ENCODE data around the gene FCHO2. TPM values are rescaled to one million over a fixed set of nuclear protein-coding genes. Genes with fewer than 3 reads are reported as not detected.
"Not testable (repeated sequence)": the region's sequence is repeated elsewhere in the genome, so short reads cannot be mapped to it uniquely, and the experiment has no call there.

The FCHO2 gene
- total RNA-seq, 1 experiment from 2014 or later, result 5.8 TPM

DNA sequence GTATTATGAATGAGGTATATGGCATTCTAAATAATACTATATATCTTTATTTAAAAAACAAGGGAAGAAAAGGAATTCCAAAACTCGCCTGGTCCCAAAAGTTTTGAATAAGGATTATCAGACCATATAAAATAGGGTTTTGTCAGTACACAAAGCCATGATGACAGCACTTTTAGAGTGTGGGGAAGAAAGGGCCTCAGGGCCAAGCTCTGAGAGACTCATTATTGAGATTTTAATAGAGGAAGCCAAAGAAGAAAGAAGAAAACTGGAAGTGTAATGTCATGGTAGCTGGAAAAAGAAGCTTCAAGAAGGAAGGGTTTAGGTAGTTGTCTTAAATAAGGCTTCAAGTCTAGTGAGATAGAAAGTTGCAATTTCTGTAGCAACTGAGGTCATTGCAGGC is 53.0 kb downstream of the FCHO2 start:
- DNase-seq, result no peak
- Mint-ChIP-seq H3K4me3 (no peak overlapping the region), H3K27ac (peak overlapping the region in 2 of 3 experiments; percentile 19 to 26; a peak in 4 of 7 replicates), H3K36me3 (ENCODE audit: insufficient read depth in 1 of 3, low read depth in 3 of 3) (no peaks in the 10 kb centered on the region), H3K4me1 (peaks cover 15% of the 10 kb centered on the region in 2 experiments), H3K27me3 (ENCODE audit: low read depth) (no peaks in the 10 kb centered on the region), H3K9me3 (no peaks in the 10 kb centered on the region)
- Histone ChIP-seq H4K91ac (ENCODE audit: insufficient read length, low read depth, low read length) (no peak overlapping the region), H2BK15ac (ENCODE audit: low read depth, low read length) (no peak overlapping the region), H3K79me2 (ENCODE audit: insufficient read depth, low read length) (no peaks in the 10 kb centered on the region), H3K4me1 (ENCODE audit: insufficient read depth, low read length) (no peaks in the 10 kb centered on the region; the same call in 1 of the 2 replicates), H3T11ph (ENCODE audit: low read length) (peak overlapping the region; percentile 53), H3K79me1 (ENCODE audit: insufficient read depth, low read depth, low read length, poor library complexity, severe bottlenecking) (no peaks in the 10 kb centered on the region), H3K27me3 (ENCODE audit: insufficient read depth, low read length) (no peaks in the 10 kb centered on the region), H2BK20ac (ENCODE audit: low read depth, low read length, poor library complexity, severe bottlenecking) (no peak overlapping the region), H3K18ac (ENCODE audit: insufficient read length, low read depth, low read length) (no peak overlapping the region), H4K20me1 (ENCODE audit: control insufficient read depth, insufficient read depth, insufficient read length) (no peaks in the 10 kb centered on the region), H2BK12ac (ENCODE audit: insufficient read length, low read depth, low read length) (no peak overlapping the region), H3K27ac (ENCODE audit: insufficient read length, low read depth, low read length) (no peak overlapping the region), H3K9me3 (ENCODE audit: control insufficient read depth, low read depth, low read length) (no peaks in the 10 kb centered on the region), H3K56ac (ENCODE audit: insufficient read length, low read depth, low read length) (no peak overlapping the region), H3K4me2 (ENCODE audit: insufficient read depth, insufficient read length, low read length) (no peak overlapping the region), H3K9ac (ENCODE audit: extremely low read depth, insufficient read length, low read length) (no peak overlapping the region), H2AFZ (ENCODE audit: low read length) (no peak overlapping the region), H3K23me2 (ENCODE audit: insufficient read length, low read depth, low read length, poor library complexity, severe bottlenecking) (no peaks in the 10 kb centered on the region), H2AK5ac (ENCODE audit: insufficient read length, low read length) (no peak overlapping the region), H2BK120ac (ENCODE audit: low read depth, low read length, poor library complexity, severe bottlenecking) (no peak overlapping the region), H4K5ac (ENCODE audit: insufficient read length, low read depth, low read length) (no peak overlapping the region), H2BK5ac (ENCODE audit: insufficient read length, low read length) (no peak overlapping the region), H3K23ac (ENCODE audit: insufficient read length, low read depth, low read length) (no peak overlapping the region), H3K14ac (ENCODE audit: insufficient read depth, low read length) (no peak overlapping the region), H4K8ac (replicated peaks; ENCODE audit: insufficient read length, low read depth, low read length) (no peak overlapping the region), H3K4ac (ENCODE audit: low read depth, low read length) (no peak overlapping the region)
- TF ChIP-seq, protein P1, sequence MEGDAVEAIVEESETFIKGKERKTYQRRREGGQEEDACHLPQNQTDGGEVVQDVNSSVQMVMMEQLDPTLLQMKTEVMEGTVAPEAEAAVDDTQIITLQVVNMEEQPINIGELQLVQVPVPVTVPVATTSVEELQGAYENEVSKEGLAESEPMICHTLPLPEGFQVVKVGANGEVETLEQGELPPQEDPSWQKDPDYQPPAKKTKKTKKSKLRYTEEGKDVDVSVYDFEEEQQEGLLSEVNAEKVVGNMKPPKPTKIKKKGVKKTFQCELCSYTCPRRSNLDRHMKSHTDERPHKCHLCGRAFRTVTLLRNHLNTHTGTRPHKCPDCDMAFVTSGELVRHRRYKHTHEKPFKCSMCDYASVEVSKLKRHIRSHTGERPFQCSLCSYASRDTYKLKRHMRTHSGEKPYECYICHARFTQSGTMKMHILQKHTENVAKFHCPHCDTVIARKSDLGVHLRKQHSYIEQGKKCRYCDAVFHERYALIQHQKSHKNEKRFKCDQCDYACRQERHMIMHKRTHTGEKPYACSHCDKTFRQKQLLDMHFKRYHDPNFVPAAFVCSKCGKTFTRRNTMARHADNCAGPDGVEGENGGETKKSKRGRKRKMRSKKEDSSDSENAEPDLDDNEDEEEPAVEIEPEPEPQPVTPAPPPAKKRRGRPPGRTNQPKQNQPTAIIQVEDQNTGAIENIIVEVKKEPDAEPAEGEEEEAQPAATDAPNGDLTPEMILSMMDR (conservative IDR thresholded peaks at IDR 0.05), result no peak
- no CpG with 5 or more reads among the region's 1 CpG for WGBS (ENCODE audit: extremely low coverage, insufficient read length, low lambda C conversion rate)

DNA sequence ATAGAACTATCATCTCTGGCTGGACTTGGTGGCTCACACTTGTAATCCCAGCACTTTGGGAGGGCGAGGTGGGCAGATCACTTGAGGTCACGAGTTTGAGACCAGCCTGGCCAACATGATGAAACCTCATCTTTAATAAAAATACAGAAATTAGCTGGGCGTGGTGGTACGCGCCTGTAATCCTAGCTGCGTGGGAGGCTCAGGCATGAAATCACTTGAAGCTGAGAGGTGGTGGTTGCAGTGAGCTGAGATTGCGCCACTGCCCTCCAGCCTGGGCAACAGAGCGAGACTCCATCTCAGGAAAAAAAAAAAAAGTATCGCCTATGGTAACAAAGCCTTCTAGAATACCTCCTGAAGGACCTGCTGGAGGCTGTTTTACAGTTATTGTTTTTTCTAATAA is 55.8 kb downstream of the FCHO2 start:
- WGBS (ENCODE audit: extremely low coverage, insufficient read length, low lambda C conversion rate), result no CpG with 5 or more reads among the region's 9 CpGs
- not testable (repeated sequence) for H3K27me3 Mint-ChIP-seq (ENCODE audit: low read depth); H3K4me3 Mint-ChIP-seq; H3K27me3 ChIP-seq (ENCODE audit: insufficient read depth, low read length); H2BK12ac ChIP-seq (ENCODE audit: insufficient read length, low read depth, low read length); H2BK120ac ChIP-seq (ENCODE audit: low read depth, low read length, poor library complexity, severe bottlenecking); H3K79me2 ChIP-seq (ENCODE audit: insufficient read depth, low read length); H3K27ac ChIP-seq (ENCODE audit: insufficient read length, low read depth, low read length); H4K5ac ChIP-seq (ENCODE audit: insufficient read length, low read depth, low read length); H3K56ac ChIP-seq (ENCODE audit: insufficient read length, low read depth, low read length); H3K4me1 Mint-ChIP-seq; H4K8ac ChIP-seq (replicated peaks; ENCODE audit: insufficient read length, low read depth, low read length); H3K18ac ChIP-seq (ENCODE audit: insufficient read length, low read depth, low read length); H3K36me3 Mint-ChIP-seq (ENCODE audit: insufficient read depth in 1 of 3, low read depth in 3 of 3); H3K27ac Mint-ChIP-seq; H3K9ac ChIP-seq (ENCODE audit: extremely low read depth, insufficient read length, low read length); H2BK5ac ChIP-seq (ENCODE audit: insufficient read length, low read length); H3T11ph ChIP-seq (ENCODE audit: low read length); DNase-seq; H3K9me3 ChIP-seq (ENCODE audit: control insufficient read depth, low read depth, low read length); H3K4ac ChIP-seq (ENCODE audit: low read depth, low read length); H3K79me1 ChIP-seq (ENCODE audit: insufficient read depth, low read depth, low read length, poor library complexity, severe bottlenecking); H3K4me1 ChIP-seq (ENCODE audit: insufficient read depth, low read length); H3K23ac ChIP-seq (ENCODE audit: insufficient read length, low read depth, low read length); H3K14ac ChIP-seq (ENCODE audit: insufficient read depth, low read length); H2BK20ac ChIP-seq (ENCODE audit: low read depth, low read length, poor library complexity, severe bottlenecking); H4K91ac ChIP-seq (ENCODE audit: insufficient read length, low read depth, low read length); H2AFZ ChIP-seq (ENCODE audit: low read length); H3K4me2 ChIP-seq (ENCODE audit: insufficient read depth, insufficient read length, low read length); H4K20me1 ChIP-seq (ENCODE audit: control insufficient read depth, insufficient read depth, insufficient read length); H3K9me3 Mint-ChIP-seq; H3K23me2 ChIP-seq (ENCODE audit: insufficient read length, low read depth, low read length, poor library complexity, severe bottlenecking); H2BK15ac ChIP-seq (ENCODE audit: low read depth, low read length); H2AK5ac ChIP-seq (ENCODE audit: insufficient read length, low read length)
